BE2C (cell line): ENCODE results near the gene WDR77.

Experiments used
- DNase-seq: peaks from one replicate; pipeline ENCODE4 v3.0.0-alpha.2; 2020
- H3K27me3 ChIP-seq: fragments of 250-450 bp; sonication (Bioruptor Pico); 2 replicates; pipeline ENCODE4 v1.5.1; 2020; ENCODE audit warnings: mild to moderate bottlenecking
- H3K36me3 ChIP-seq: fragments of 250-450 bp; sonication (Bioruptor Pico); 2 replicates; pipeline ENCODE4 v1.5.1; 2020; ENCODE audit warnings: mild to moderate bottlenecking
- H3K4me1 ChIP-seq: fragments of 250-450 bp; sonication (Bioruptor Pico); 2 replicates; pipeline ENCODE4 v1.5.1; 2020
- H3K4me3 ChIP-seq: 2 replicates; pipeline ENCODE4 v1.5.1; 2011; ENCODE audit warnings: low read depth, low read length
- H3K9me3 ChIP-seq: fragments of 250-450 bp; sonication (Bioruptor Pico); 2 replicates; pipeline ENCODE4 v1.5.1; 2020
- CTCF ChIP-seq: IDR thresholded peaks from 2 replicates; pipeline ENCODE4 v1.5.1; 2012; ENCODE audit warnings: mild to moderate bottlenecking, low read depth, low read length

The WDR77 gene

DNA sequence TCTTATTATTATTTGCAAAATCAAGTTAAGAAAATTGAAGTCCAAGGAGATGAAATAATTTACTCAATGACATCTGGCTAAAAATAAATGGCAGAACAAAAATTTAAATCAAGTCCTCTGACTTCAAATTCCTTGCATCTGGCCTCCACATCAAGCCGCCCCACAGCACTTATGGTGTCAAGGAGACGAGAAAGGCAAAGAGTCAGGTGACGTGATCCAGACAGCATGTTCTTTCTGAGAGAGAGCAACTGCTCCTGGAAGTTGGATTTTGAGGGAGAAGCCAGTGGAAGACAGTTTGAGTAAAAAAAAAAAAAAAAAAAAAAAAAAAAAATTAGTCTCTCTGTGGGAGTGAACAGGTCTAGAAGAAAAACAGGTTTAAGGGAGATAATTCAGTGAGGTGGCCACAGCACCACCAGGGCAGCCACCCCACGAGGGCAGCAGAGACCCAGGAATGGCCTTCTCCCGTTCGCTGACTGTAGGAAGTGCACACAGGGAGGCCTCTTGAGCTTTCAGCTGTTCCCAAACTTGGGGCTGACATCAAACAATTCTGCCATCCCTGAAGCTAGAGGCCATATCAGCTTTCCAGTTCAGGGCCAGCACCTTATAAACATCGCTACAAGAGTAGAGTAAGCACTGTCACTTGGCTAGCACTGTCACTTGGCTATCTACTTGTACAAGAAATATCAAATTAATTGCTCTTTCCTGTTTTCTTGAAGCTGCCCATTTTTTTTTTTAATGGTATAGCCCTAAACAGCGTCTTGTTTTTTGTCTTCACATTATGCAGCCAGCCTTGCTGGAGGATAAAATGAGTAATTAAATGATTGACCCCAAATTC is 32.5 kb upstream of the WDR77 start:
- Histone ChIP-seq H3K36me3 (no peaks in the 10 kb centered on the region), H3K4me1 (no peaks in the 10 kb centered on the region), H3K27me3 (0 out of 2 replicates have a peak, but pooled peaks cover 3% of the 10 kb centered on the region), H3K4me3 (no peak overlapping the region), H3K9me3 (no peaks in the 10 kb centered on the region)
- TF ChIP-seq CTCF: peak; percentile 77
- peak; percentile 64 for DNase-seq

DNA sequence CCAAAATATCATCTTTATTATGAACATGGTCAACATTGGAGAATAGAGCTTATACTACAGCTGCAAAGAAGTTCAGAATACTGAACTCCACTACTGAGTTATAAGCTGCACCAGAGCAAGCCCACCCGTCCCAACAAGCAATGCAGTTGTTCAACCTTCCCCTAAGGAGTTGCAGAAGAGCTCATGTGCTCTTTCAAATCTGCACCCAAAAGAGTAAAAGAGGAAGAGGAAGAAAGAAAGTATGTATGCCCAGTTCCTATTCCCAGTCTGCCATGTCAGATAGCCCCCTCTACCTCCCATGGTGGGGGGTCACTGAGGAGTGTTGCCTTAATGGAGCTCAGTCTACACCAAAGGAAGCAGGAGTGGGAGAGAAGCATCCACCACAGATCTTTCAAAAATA is 31.6 kb upstream of the WDR77 start:
- Histone ChIP-seq H3K4me1 (no peaks in the 10 kb centered on the region), H3K27me3 (0 out of 2 replicates have a peak, but pooled peaks cover 3% of the 10 kb centered on the region), H3K36me3 (no peaks in the 10 kb centered on the region), H3K4me3 (no peak overlapping the region), H3K9me3 (no peaks in the 10 kb centered on the region)
- no peak for TF ChIP-seq CTCF
- DNase-seq: no peak

DNA sequence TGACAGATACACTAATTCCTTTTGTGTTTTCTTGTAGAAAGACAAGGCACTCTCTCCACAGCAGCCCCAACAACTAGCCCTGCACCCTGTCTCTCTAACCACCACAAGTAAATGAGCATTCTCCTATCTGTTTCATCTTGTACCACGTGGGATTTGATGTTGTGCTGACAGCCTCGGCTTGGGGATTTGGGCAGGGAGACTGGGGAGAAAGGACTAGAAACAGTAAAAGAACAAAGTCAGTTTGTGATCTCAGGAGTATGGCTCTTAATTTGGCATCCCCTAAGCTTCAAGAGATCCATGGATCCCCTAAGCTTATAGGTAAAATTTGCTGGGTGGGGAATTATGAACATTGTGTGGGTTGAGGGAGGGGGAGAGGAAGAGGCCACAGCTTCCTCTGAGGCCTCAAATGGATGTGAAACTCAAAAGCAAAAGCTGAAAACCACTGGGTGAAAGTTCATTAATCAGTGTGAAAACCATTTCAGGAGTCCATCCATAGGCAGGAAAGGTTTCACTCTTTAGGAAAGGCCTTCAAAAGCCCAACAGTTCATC is 27.8 kb upstream of the WDR77 start:
- no peak for TF ChIP-seq CTCF
- H3K4me1 ChIP-seq: no peaks in the 10 kb centered on the region
- H3K4me3 ChIP-seq: no peak overlapping the region
- H3K27me3 ChIP-seq: 0 out of 2 replicates have a peak, but pooled peaks cover 1% of the 10 kb centered on the region
- H3K36me3 ChIP-seq: no peaks in the 10 kb centered on the region; the same call in none of the 2 replicates
- DNase-seq: no peak
- no peaks in the 10 kb centered on the region for H3K9me3 ChIP-seq

GRCh38 chr1:111476214-111476613 is 27.2 kb upstream of the WDR77 start:
- no peak for TF ChIP-seq CTCF
- no peak overlapping the region for H3K4me3 ChIP-seq

GRCh38 chr1:111475701-111476100 is 26.6 kb upstream of the WDR77 start:
- H3K4me3 ChIP-seq: no peak overlapping the region
- no peak for TF ChIP-seq CTCF
- no peaks in the 10 kb centered on the region for H3K27me3 ChIP-seq
- peaks cover 5% of the 10 kb centered on the region for H3K36me3 ChIP-seq
- no peak for DNase-seq
- no peaks in the 10 kb centered on the region for H3K9me3 ChIP-seq
- no peaks in the 10 kb centered on the region for H3K4me1 ChIP-seq

More at GRCh38 chr1:111476214-111476613, 27.2 kb upstream of the WDR77 start:
- no peaks in the 10 kb centered on the region for H3K27me3 ChIP-seq
- no peak for DNase-seq
- no peaks in the 10 kb centered on the region for H3K9me3 ChIP-seq
- H3K36me3 ChIP-seq: peaks cover 5% of the 10 kb centered on the region
- H3K4me1 ChIP-seq: no peaks in the 10 kb centered on the region

GRCh38 chr1:111474521-111474920 is 25.5 kb upstream of the WDR77 start:
- H3K4me1 ChIP-seq: no peaks in the 10 kb centered on the region
- no peaks in the 10 kb centered on the region for H3K9me3 ChIP-seq
- no peak for TF ChIP-seq CTCF

More at GRCh38 chr1:111474521-111474920, 25.5 kb upstream of the WDR77 start:
- Histone ChIP-seq H3K4me3 (no peak overlapping the region), H3K27me3 (no peaks in the 10 kb centered on the region), H3K36me3 (peaks cover 14% of the 10 kb centered on the region)
- DNase-seq: no peak
